Cardiac muscle cell (in vitro differentiated cells and primary cell): ENCODE measurements around the gene TULP1. TPM values are rescaled to one million over a fixed set of nuclear protein-coding genes. Genes with fewer than 3 reads are reported as not detected.

Source experiments
- DNase-seq, 2 donors: peaks; one replicate each; pipeline versions ENCODE4 v3.0.0 to v3.0.0-alpha.2; 2010 to 2017; ENCODE audit warnings: low read depth in 1 of 2, low spot score in 1 of 2
- H3K27ac ChIP-seq: fragments of 200-600 bp; sonication (generic); 2 replicates; pipeline ENCODE4 v1.5.1; 2016
- H3K27me3 ChIP-seq: fragments of 200-600 bp; sonication (generic); 2 replicates; pipeline ENCODE4 v1.6.0; 2016; ENCODE audit warnings: control low read depth
- H3K36me3 ChIP-seq: fragments of 200-600 bp; sonication (generic); 2 replicates; pipeline ENCODE4 v1.5.1; 2016; ENCODE audit warnings: control low read depth
- H3K4me1 ChIP-seq: fragments of 200-600 bp; sonication (generic); 2 replicates; pipeline ENCODE4 v1.8.1; 2017; ENCODE audit warnings: low read depth, mild to moderate bottlenecking, mixed run types
- H3K4me3 ChIP-seq: fragments of 200-600 bp; sonication (generic); 2 replicates; pipeline ENCODE4 v1.5.1; 2016; ENCODE audit warnings: mild to moderate bottlenecking
- H3K9me3 ChIP-seq: fragments of 200-600 bp; sonication (generic); 2 replicates; pipeline ENCODE4 v1.5.1; 2017; ENCODE audit warnings: low read depth, mild to moderate bottlenecking, control low read depth
- CTCF ChIP-seq: IDR thresholded peaks from 2 replicates; pipeline ENCODE4 v1.5.1; 2012; ENCODE audit warnings: low read depth, mild to moderate bottlenecking, low read length
- polyA plus RNA-seq: library from polyadenylated mRNA; unstranded; fragments of >200 nt; fragmentation: Nextera tagmentation; extraction: Ambion mirVana; gene quantifications from 2 replicates; pipeline ENCODE4 v1.2.1, GENCODE V29; 2016
- total RNA-seq: library from RNA; depleted of rRNA; stranded (reverse); fragments of >200 nt; gene quantifications from 2 replicates; pipeline ENCODE4 v1.2.3, GENCODE V29; 2016

The TULP1 gene
- total and polyA plus RNA-seq, 2 experiments from 2014 or later: 0.92 to 5.2 TPM

GRCh38 chr6:35506536-35506935, 6.2 kb downstream of the TULP1 start:
- Histone ChIP-seq H3K9me3 (no peaks in the 10 kb centered on the region), H3K27ac (no peak overlapping the region), H3K4me1 (peaks cover 9% of the 10 kb centered on the region), H3K36me3 (no peaks in the 10 kb centered on the region), H3K27me3 (no peaks in the 10 kb centered on the region), H3K4me3 (no peak overlapping the region)
- no peak for DNase-seq
- TF ChIP-seq CTCF: no peak

GRCh38 chr6:35505999-35506412, 6.7 kb downstream of the TULP1 start:
- H3K4me3 ChIP-seq: no peak overlapping the region
- peaks cover 4% of the 10 kb centered on the region for H3K4me1 ChIP-seq
- no peak for TF ChIP-seq CTCF
- no peaks in the 10 kb centered on the region for H3K9me3 ChIP-seq
- no peaks in the 10 kb centered on the region for H3K36me3 ChIP-seq
- no peaks in the 10 kb centered on the region for H3K27me3 ChIP-seq
- no peak overlapping the region for H3K27ac ChIP-seq
- no peak for DNase-seq

- Histone ChIP-seq H3K4me1 (peaks cover 4% of the 10 kb centered on the region), H3K4me3 (no peak overlapping the region), H3K9me3 (no peaks in the 10 kb centered on the region), H3K27ac (no peak overlapping the region), H3K36me3 (no peaks in the 10 kb centered on the region), H3K27me3 (no peaks in the 10 kb centered on the region)
- no peak for DNase-seq
- no peak for TF ChIP-seq CTCF
Observed at GRCh38 chr6:35503534-35503933, 9.2 kb downstream of the TULP1 start.

- Histone ChIP-seq H3K4me1 (peaks cover 12% of the 10 kb centered on the region), H3K9me3 (no peaks in the 10 kb centered on the region), H3K27me3 (no peaks in the 10 kb centered on the region), H3K27ac (no peak overlapping the region), H3K36me3 (no peaks in the 10 kb centered on the region), H3K4me3 (no peak overlapping the region)
- no peak for DNase-seq
- TF ChIP-seq CTCF: no peak
Observed at GRCh38 chr6:35501784-35502183, 10.9 kb downstream of the TULP1 start.

DNA sequence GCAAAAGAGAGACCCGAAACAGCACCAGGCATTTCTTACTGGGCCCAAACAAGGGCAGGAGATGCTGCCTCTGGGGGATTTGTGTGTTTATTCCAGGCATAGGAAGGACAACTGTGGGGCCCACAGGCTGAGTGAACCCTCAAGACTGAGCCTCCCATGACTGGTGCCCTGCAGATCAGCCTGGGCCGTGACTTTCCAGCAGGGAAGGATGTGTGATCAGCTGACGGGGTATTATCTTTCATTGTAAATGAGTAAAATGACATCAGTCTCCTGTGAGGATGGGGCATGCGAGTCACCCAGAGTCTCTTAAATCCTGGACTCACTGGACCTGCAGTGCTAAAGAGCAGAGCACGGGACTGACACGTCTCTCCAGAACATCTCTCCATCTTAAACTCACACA, 11.9 kb downstream of the TULP1 start:
- no peak for TF ChIP-seq CTCF
- H3K27ac ChIP-seq: no peak overlapping the region
- H3K4me1 ChIP-seq: peaks cover 12% of the 10 kb centered on the region
- H3K9me3 ChIP-seq: no peaks in the 10 kb centered on the region
- no peaks in the 10 kb centered on the region for H3K36me3 ChIP-seq
- DNase-seq: no peak
- H3K27me3 ChIP-seq: no peaks in the 10 kb centered on the region
- no peak overlapping the region for H3K4me3 ChIP-seq

DNA sequence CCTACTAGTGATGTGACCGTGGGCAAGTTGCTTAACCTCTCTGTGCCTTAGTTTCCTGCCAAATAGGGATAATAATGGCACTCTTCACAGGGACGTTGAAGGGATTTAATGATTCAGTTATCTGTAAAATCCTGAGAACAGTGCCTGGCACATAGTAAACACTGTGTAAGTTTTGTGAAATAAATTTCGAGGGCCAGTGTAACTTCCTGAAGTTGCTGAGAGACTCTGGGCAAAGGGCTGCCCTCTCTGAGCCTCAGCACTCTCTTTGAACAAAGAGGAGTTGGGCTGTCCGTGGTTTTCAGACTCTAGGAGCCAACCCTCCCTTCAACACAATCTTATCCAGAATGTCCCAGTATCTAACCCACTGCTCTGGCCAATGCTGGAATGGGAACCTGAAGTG, 13.3 kb downstream of the TULP1 start:
- H3K4me3 ChIP-seq: no peak overlapping the region
- TF ChIP-seq CTCF: no peak
- no peaks in the 10 kb centered on the region for H3K9me3 ChIP-seq
- no peak overlapping the region for H3K27ac ChIP-seq
- H3K4me1 ChIP-seq: peaks cover 21% of the 10 kb centered on the region
- no peaks in the 10 kb centered on the region for H3K36me3 ChIP-seq
- no peaks in the 10 kb centered on the region for H3K27me3 ChIP-seq
- no peak for DNase-seq
